SK-N-SH treated with all-trans-retinoic acid at 6 μM for 48 hours (cell line): Measurements from ENCODE around the gene MPP3.

Experiments used
- ATAC-seq: fragments of 200-7000 bp; cut with Tn5 transposase; 3 replicates; pipeline ENCODE4 v1.9.1; 2020; ENCODE audit warnings: mild to moderate bottlenecking, moderate library complexity
- ARNTL ChIP-seq: fragments of 450-650 bp; formaldehyde crosslinking; IDR thresholded peaks from 2 replicates; pipeline ENCODE4 v1.5.0; 2020; ENCODE audit warnings: low read depth, mild to moderate bottlenecking, moderate library complexity, borderline replicate concordance
- BACH2 ChIP-seq: fragments of 250-450 bp; sonication (Bioruptor Pico); IDR thresholded peaks from 2 replicates; pipeline ENCODE4 v1.9.0; 2021; ENCODE audit warnings: mild to moderate bottlenecking, borderline replicate concordance
- CSDC2 ChIP-seq: fragments of 250-450 bp; sonication (Bioruptor Pico); IDR thresholded peaks from 2 replicates; pipeline ENCODE4 v1.5.0; 2020; ENCODE audit warnings: mild to moderate bottlenecking, moderate library complexity
- CSRNP3 ChIP-seq: fragments of 250-450 bp; sonication (Bioruptor Pico); IDR thresholded peaks from 2 replicates; pipeline ENCODE4 v1.5.1; 2021; ENCODE audit warnings: mild to moderate bottlenecking, moderate library complexity
- ISL1 ChIP-seq: fragments of 250-450 bp; sonication (Bioruptor Pico); IDR thresholded peaks from 2 replicates; pipeline ENCODE4 v2.1.2; 2022; ENCODE audit warnings: mild to moderate bottlenecking, moderate library complexity
- OSR1 ChIP-seq: fragments of 250-450 bp; sonication (Bioruptor Pico); IDR thresholded peaks from 2 replicates; pipeline ENCODE4 v1.8.0; 2022; ENCODE audit warnings: moderate library complexity, mild to moderate bottlenecking, inconsistent platforms
- POU6F1 ChIP-seq: fragments of 250-450 bp; sonication (Bioruptor Pico); IDR thresholded peaks from 2 replicates; pipeline ENCODE4 v1.8.0; 2021; ENCODE audit warnings: low read depth, mild to moderate bottlenecking, moderate library complexity, borderline replicate concordance
- PPARA ChIP-seq: fragments of 250-450 bp; sonication (Bioruptor Pico); IDR thresholded peaks from 2 replicates; pipeline ENCODE4 v1.5.0; 2020; ENCODE audit warnings: mild to moderate bottlenecking, borderline replicate concordance
- RARB ChIP-seq: fragments of 250-450 bp; sonication (Bioruptor Pico); IDR thresholded peaks from 2 replicates; pipeline ENCODE4 v1.8.0; 2021; ENCODE audit warnings: mild to moderate bottlenecking, moderate library complexity
- SNAI2 ChIP-seq: fragments of 250-450 bp; sonication (Bioruptor Pico); IDR thresholded peaks from 2 replicates; pipeline ENCODE4 v1.5.0; 2020; ENCODE audit warnings: mild to moderate bottlenecking, moderate library complexity
- TCF4 ChIP-seq: fragments of 250-450 bp; sonication (Bioruptor Pico); IDR thresholded peaks from 2 replicates; pipeline ENCODE4 v1.8.0; 2021; ENCODE audit warnings: mild to moderate bottlenecking, moderate library complexity, borderline replicate concordance
- TOX ChIP-seq: fragments of 250-450 bp; sonication (Bioruptor Pico); IDR thresholded peaks from 2 replicates; pipeline ENCODE4 v1.8.0; 2021; ENCODE audit warnings: mild to moderate bottlenecking, moderate library complexity, borderline replicate concordance
- TSHZ2 ChIP-seq: fragments of 250-450 bp; sonication (Bioruptor Pico); IDR thresholded peaks from 2 replicates; pipeline ENCODE4 v1.5.0; 2020; ENCODE audit warnings: mild to moderate bottlenecking, moderate library complexity
- ZC3H10 ChIP-seq: fragments of 250-450 bp; sonication (Bioruptor Pico); IDR thresholded peaks from 2 replicates; pipeline ENCODE4 v1.5.1; 2021; ENCODE audit warnings: mild to moderate bottlenecking, moderate library complexity
- ZFP3 ChIP-seq: fragments of 250-450 bp; sonication (Bioruptor Pico); IDR thresholded peaks from 2 replicates; pipeline ENCODE4 v1.5.0; 2020; ENCODE audit warnings: mild to moderate bottlenecking, moderate library complexity
- ZFP30 ChIP-seq: fragments of 450-650 bp; formaldehyde crosslinking; IDR thresholded peaks from 2 replicates; pipeline ENCODE4 v1.5.0; 2022; ENCODE audit warnings: mild to moderate bottlenecking, moderate library complexity
- ZNF565 ChIP-seq: fragments of 450-650 bp; formaldehyde crosslinking; conservative IDR thresholded peaks from 2 replicates; pipeline ENCODE4 v1.5.0; 2020; ENCODE audit warnings: low read depth, mild to moderate bottlenecking, moderate library complexity
- ZNF70 ChIP-seq: fragments of 450-650 bp; formaldehyde crosslinking; IDR thresholded peaks from 2 replicates; pipeline ENCODE4 v1.5.0; 2020; ENCODE audit warnings: mild to moderate bottlenecking, moderate library complexity
- ZNF8 ChIP-seq: fragments of 450-650 bp; formaldehyde crosslinking; IDR thresholded peaks from 2 replicates; pipeline ENCODE4 v1.5.0; 2020; ENCODE audit warnings: mild to moderate bottlenecking, moderate library complexity
- TF ChIP-seq, protein P1 (sequence below): fragments of 250-450 bp; sonication (Bioruptor Pico); IDR thresholded peaks from 2 replicates; pipeline ENCODE4 v1.5.1; 2020; ENCODE audit warnings: low read depth, mild to moderate bottlenecking, moderate library complexity
- TF ChIP-seq, protein P2 (sequence below): fragments of 250-450 bp; sonication (Bioruptor Pico); IDR thresholded peaks from 2 replicates; pipeline ENCODE4 v1.8.0; 2020; ENCODE audit warnings: mild to moderate bottlenecking, moderate library complexity, borderline replicate concordance

MPP3 gene

DNA sequence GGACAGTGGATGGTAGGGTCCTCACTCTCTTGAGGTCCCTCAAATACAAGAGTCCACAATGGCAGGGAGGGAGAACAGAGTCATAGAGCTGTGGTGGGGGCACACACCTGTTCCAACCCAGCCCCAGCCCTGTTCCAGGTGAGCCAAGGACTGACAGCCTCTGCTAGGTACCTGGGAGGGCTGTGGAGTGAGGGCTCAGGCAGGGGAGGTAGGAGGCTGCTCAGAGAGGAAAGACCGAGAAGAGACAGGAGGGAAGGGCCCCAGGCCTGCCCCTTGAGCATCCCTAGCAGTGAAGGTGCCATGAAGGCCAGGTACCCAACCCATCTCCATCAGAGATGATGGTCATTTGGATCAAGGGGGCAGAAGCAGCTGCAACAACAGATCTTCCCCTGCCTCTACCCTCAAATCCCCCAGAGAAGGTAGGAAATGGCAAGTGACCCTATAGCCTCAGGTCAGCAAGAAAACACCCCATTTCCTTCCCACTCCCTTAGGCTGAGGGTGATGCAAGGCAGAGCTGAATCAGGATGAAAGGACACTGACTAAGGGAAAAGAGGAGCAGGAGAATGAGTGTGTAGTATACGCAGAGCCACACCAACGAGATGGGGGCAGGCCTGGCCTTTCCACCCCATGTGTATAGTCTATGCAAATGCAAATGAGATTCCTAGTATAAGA, 42.7 kb upstream of the MPP3 start:
- no peak for ATAC-seq
- TF ChIP-seq POU6F1 (CRISPR knock-in tag) (no peak), TSHZ2 (CRISPR knock-in tag) (no peak), OSR1 (no peak), CSDC2 (no peak), ISL1 (no peak), BACH2 (no peak), TCF4 (no peak), ARNTL (no peak), ZNF565 (no peak), ZFP3 (no peak), ZNF8 (CRISPR knock-in tag) (no peak), PPARA (CRISPR knock-in tag) (no peak), CSRNP3 (CRISPR knock-in tag) (no peak), ZNF70 (CRISPR knock-in tag) (no peak), ZFP30 (CRISPR knock-in tag) (no peak), TOX (CRISPR knock-in tag) (no peak)
- TF ChIP-seq, protein P1, sequence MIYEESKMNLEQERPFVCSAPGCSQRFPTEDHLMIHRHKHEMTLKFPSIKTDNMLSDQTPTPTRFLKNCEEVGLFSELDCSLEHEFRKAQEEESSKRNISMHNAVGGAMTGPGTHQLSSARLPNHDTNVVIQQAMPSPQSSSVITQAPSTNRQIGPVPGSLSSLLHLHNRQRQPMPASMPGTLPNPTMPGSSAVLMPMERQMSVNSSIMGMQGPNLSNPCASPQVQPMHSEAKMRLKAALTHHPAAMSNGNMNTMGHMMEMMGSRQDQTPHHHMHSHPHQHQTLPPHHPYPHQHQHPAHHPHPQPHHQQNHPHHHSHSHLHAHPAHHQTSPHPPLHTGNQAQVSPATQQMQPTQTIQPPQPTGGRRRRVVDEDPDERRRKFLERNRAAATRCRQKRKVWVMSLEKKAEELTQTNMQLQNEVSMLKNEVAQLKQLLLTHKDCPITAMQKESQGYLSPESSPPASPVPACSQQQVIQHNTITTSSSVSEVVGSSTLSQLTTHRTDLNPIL (CRISPR knock-in tag): no peak
- TF ChIP-seq, protein P2, sequence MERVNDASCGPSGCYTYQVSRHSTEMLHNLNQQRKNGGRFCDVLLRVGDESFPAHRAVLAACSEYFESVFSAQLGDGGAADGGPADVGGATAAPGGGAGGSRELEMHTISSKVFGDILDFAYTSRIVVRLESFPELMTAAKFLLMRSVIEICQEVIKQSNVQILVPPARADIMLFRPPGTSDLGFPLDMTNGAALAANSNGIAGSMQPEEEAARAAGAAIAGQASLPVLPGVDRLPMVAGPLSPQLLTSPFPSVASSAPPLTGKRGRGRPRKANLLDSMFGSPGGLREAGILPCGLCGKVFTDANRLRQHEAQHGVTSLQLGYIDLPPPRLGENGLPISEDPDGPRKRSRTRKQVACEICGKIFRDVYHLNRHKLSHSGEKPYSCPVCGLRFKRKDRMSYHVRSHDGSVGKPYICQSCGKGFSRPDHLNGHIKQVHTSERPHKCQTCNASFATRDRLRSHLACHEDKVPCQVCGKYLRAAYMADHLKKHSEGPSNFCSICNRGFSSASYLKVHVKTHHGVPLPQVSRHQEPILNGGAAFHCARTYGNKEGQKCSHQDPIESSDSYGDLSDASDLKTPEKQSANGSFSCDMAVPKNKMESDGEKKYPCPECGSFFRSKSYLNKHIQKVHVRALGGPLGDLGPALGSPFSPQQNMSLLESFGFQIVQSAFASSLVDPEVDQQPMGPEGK (CRISPR knock-in tag): no peak

- no peak for ATAC-seq
- no peak for TF ChIP-seq TCF4
- no peak for TF ChIP-seq SNAI2 (CRISPR knock-in tag)
- no peak for TF ChIP-seq ZFP30 (CRISPR knock-in tag)
- TF ChIP-seq BACH2: no peak
- no peak for TF ChIP-seq TOX (CRISPR knock-in tag)
- TF ChIP-seq ZNF565: no peak
- TF ChIP-seq POU6F1 (CRISPR knock-in tag): no peak
- TF ChIP-seq ZNF70 (CRISPR knock-in tag): no peak
- TF ChIP-seq TSHZ2 (CRISPR knock-in tag): no peak
- TF ChIP-seq, protein P1 (CRISPR knock-in tag): no peak
- TF ChIP-seq CSRNP3 (CRISPR knock-in tag): no peak
- TF ChIP-seq ZC3H10 (CRISPR knock-in tag): no peak
- no peak for TF ChIP-seq ISL1
- TF ChIP-seq RARB (CRISPR knock-in tag): no peak
- no peak for TF ChIP-seq ZNF8 (CRISPR knock-in tag)
- TF ChIP-seq OSR1: no peak
Observed at GRCh38 chr17:43874293-43874692, 41.3 kb upstream of the MPP3 start.
